ENCODE measurements around the gene FBXW4.

FBXW4 gene

GRCh38 chr10:101720606-101721230, 25.7 kb upstream of the FBXW4 start:
- Histone ChIP-seq H3K4me3 (ENCODE audit: insufficient read depth, low read depth, low read length, poor library complexity, severe bottlenecking) (no peak overlapping the region), H3K36me3 (ENCODE audit: control insufficient read depth, insufficient read depth, low read length) (no peaks in the 10 kb centered on the region), H3K27ac (ENCODE audit: insufficient read depth, low read length, poor library complexity, severe bottlenecking) (no peak overlapping the region), H3K9me3 (ENCODE audit: control insufficient read depth, low read length) (no peaks in the 10 kb centered on the region), H3K27me3 (replicated peaks; ENCODE audit: control insufficient read depth, insufficient read depth, low read length, poor library complexity, severe bottlenecking) (no peaks in the 10 kb centered on the region), H3K4me1 (ENCODE audit: control insufficient read depth, insufficient read depth, low read length, poor library complexity, severe bottlenecking) (no peaks in the 10 kb centered on the region)
- no peak for DNase-seq

DNA sequence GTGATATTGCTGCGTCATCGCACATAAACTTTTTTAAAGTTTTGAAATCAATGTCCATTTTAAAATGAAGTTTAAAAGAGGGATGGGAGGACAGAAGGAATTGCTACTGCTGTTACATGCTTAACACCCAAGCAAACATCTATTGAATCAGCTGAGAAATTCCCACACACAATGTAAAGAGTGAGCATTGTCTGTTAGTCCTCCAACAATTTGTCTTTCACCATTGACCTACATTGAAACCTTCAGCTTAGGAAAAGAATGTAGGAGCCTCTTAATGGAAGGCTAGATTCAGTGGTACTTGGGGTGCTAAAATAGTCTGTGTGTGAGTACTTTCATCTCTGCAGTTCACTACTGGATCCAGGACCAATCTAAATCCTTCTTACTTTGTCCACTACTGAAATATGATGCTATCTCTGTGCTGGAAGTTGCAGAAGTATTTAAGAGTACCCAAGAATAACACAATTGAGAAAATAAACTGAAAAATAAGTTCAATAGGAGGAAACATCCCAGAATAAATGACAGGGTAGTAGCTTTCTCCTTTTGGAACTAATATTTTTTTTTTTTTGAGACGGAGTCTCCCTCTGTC, 23.8 kb upstream of the FBXW4 start:
- DNase-seq: no peak
- no peaks in the 10 kb centered on the region for H3K36me3 ChIP-seq (ENCODE audit: control insufficient read depth, insufficient read depth, low read length)
- H3K27ac ChIP-seq (ENCODE audit: insufficient read depth, low read length, poor library complexity, severe bottlenecking): no peak overlapping the region
- H3K4me3 ChIP-seq (ENCODE audit: insufficient read depth, low read depth, low read length, poor library complexity, severe bottlenecking): no peak overlapping the region
- H3K9me3 ChIP-seq (ENCODE audit: control insufficient read depth, low read length): no peaks in the 10 kb centered on the region
- no peaks in the 10 kb centered on the region for H3K4me1 ChIP-seq (ENCODE audit: control insufficient read depth, insufficient read depth, low read length, poor library complexity, severe bottlenecking)
- no peaks in the 10 kb centered on the region for H3K27me3 ChIP-seq (replicated peaks; ENCODE audit: control insufficient read depth, insufficient read depth, low read length, poor library complexity, severe bottlenecking)

DNA sequence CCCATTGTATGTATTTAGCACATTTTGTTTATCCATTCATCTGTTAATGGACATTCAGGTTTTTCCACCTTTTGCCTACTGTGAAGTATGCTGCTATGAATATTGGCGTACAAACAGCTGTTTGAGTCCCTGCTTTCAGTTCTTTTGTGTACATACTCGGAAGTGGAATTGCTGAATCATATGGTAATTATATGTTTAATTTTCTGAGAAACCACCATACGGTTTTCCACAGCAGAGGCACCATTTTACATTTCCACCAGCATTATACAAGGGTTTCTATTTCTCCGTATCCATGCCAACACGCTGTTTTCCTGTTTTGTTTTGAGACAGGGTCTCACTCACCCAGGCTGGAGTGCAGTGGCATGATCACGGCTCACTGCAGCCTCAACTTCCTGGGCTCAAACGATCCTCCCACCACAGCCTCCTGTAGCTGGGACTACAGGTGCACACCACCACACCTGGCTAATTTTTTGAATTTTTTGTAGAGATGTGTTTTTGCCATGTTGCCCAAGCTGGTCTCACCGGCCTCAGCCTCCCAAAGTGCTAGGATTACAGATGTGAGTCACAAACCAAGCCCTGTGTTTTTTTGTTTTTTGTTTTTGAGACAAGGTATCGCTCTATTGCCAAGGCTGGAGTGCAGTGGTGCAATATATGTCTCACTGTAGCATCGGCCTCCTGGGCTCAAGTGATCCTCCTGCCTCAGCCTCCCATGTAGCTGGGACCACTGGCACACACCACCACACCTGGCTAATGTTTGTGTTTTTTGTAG, 22.1 kb upstream of the FBXW4 start:
- no peaks in the 10 kb centered on the region for H3K4me1 ChIP-seq (ENCODE audit: control insufficient read depth, insufficient read depth, low read length, poor library complexity, severe bottlenecking)
- H3K36me3 ChIP-seq (ENCODE audit: control insufficient read depth, insufficient read depth, low read length): no peaks in the 10 kb centered on the region
- no peak for DNase-seq
- no peaks in the 10 kb centered on the region for H3K27me3 ChIP-seq (replicated peaks; ENCODE audit: control insufficient read depth, insufficient read depth, low read length, poor library complexity, severe bottlenecking)
- H3K9me3 ChIP-seq (ENCODE audit: control insufficient read depth, low read length): no peaks in the 10 kb centered on the region
- no peak overlapping the region for H3K27ac ChIP-seq (ENCODE audit: insufficient read depth, low read length, poor library complexity, severe bottlenecking)
- no peak overlapping the region for H3K4me3 ChIP-seq (ENCODE audit: insufficient read depth, low read depth, low read length, poor library complexity, severe bottlenecking)

DNA sequence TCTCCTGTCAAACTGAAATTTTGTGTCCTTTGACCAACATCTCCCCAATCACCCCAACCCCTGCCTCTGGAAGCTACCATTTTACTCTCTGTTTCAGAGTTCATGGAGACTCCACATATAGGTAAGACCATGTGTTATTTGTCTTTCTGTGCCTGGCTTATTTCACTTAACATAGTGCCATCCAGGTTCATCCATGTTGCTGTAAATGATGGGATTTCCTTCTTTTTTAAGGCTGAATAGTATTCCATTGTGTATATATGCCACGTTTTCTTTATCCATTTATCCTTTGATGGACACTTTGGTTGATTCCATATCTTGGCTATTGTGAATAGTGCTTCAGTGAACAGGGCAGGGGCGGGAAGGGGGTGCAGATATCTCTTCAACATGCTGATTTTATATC, 18.0 kb upstream of the FBXW4 start:
- no peaks in the 10 kb centered on the region for H3K27me3 ChIP-seq (replicated peaks; ENCODE audit: control insufficient read depth, insufficient read depth, low read length, poor library complexity, severe bottlenecking)
- DNase-seq: no peak
- no peaks in the 10 kb centered on the region for H3K36me3 ChIP-seq (ENCODE audit: control insufficient read depth, insufficient read depth, low read length)
- H3K9me3 ChIP-seq (ENCODE audit: control insufficient read depth, low read length): no peaks in the 10 kb centered on the region
- H3K4me3 ChIP-seq (ENCODE audit: insufficient read depth, low read depth, low read length, poor library complexity, severe bottlenecking): no peak overlapping the region
- H3K27ac ChIP-seq (ENCODE audit: insufficient read depth, low read length, poor library complexity, severe bottlenecking): no peak overlapping the region
- H3K4me1 ChIP-seq (ENCODE audit: control insufficient read depth, insufficient read depth, low read length, poor library complexity, severe bottlenecking): no peaks in the 10 kb centered on the region

GRCh38 chr10:101710793-101711192, 15.8 kb upstream of the FBXW4 start:
- H3K36me3 ChIP-seq (ENCODE audit: control insufficient read depth, insufficient read depth, low read length): no peaks in the 10 kb centered on the region
- H3K4me3 ChIP-seq (ENCODE audit: insufficient read depth, low read depth, low read length, poor library complexity, severe bottlenecking): no peak overlapping the region
- DNase-seq: no peak
- no peaks in the 10 kb centered on the region for H3K4me1 ChIP-seq (ENCODE audit: control insufficient read depth, insufficient read depth, low read length, poor library complexity, severe bottlenecking)
- no peak overlapping the region for H3K27ac ChIP-seq (ENCODE audit: insufficient read depth, low read length, poor library complexity, severe bottlenecking)
- no peaks in the 10 kb centered on the region for H3K27me3 ChIP-seq (replicated peaks; ENCODE audit: control insufficient read depth, insufficient read depth, low read length, poor library complexity, severe bottlenecking)
- H3K9me3 ChIP-seq (ENCODE audit: control insufficient read depth, low read length): no peaks in the 10 kb centered on the region

DNA sequence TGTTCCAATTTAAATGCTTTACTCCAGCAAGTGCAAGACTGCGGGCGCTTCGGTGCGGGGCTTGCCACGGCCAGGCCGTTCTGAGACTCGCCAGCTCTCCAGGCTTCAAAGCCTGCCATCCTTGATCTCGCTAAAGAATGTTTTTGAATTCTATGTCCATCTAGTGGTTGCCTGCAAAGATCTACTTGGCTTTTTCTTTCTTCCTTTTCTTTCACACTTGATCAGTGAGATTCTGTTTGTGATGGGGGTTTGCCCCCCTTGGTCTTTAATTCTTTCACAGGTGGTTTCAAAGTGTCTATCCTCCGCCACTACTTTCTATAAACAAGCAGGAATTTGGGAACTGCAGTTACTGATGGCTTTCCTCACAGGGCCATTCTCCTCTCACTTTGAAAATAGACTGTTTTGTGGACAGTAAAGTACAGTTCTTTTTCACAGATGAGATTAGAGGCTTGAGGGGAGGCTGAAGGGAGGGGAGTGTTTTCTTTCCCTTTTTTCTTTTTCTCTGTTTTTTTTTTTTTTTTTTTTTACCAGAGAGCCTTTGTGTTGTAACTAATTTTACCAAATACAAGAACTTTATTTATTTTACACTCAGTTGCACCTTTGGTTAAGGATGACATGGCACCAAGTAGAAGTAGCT, 15.2 kb upstream of the FBXW4 start:
- H3K9me3 ChIP-seq (ENCODE audit: control insufficient read depth, low read length): no peaks in the 10 kb centered on the region
- no peaks in the 10 kb centered on the region for H3K36me3 ChIP-seq (ENCODE audit: control insufficient read depth, insufficient read depth, low read length)
- no peaks in the 10 kb centered on the region for H3K27me3 ChIP-seq (replicated peaks; ENCODE audit: control insufficient read depth, insufficient read depth, low read length, poor library complexity, severe bottlenecking)
- no peak overlapping the region for H3K4me3 ChIP-seq (ENCODE audit: insufficient read depth, low read depth, low read length, poor library complexity, severe bottlenecking)
- DNase-seq: no peak
- H3K27ac ChIP-seq (ENCODE audit: insufficient read depth, low read length, poor library complexity, severe bottlenecking): no peak overlapping the region
- H3K4me1 ChIP-seq (ENCODE audit: control insufficient read depth, insufficient read depth, low read length, poor library complexity, severe bottlenecking): no peaks in the 10 kb centered on the region

- Histone ChIP-seq H3K4me1 (ENCODE audit: control insufficient read depth, insufficient read depth, low read length, poor library complexity, severe bottlenecking) (no peaks in the 10 kb centered on the region), H3K36me3 (ENCODE audit: control insufficient read depth, insufficient read depth, low read length) (no peaks in the 10 kb centered on the region), H3K27me3 (replicated peaks; ENCODE audit: control insufficient read depth, insufficient read depth, low read length, poor library complexity, severe bottlenecking) (no peaks in the 10 kb centered on the region), H3K27ac (ENCODE audit: insufficient read depth, low read length, poor library complexity, severe bottlenecking) (no peak overlapping the region), H3K9me3 (ENCODE audit: control insufficient read depth, low read length) (no peaks in the 10 kb centered on the region), H3K4me3 (ENCODE audit: insufficient read depth, low read depth, low read length, poor library complexity, severe bottlenecking) (no peak overlapping the region)
- no peak for DNase-seq
Observed at GRCh38 chr10:101709359-101710058, 14.5 kb upstream of the FBXW4 start.

DNA sequence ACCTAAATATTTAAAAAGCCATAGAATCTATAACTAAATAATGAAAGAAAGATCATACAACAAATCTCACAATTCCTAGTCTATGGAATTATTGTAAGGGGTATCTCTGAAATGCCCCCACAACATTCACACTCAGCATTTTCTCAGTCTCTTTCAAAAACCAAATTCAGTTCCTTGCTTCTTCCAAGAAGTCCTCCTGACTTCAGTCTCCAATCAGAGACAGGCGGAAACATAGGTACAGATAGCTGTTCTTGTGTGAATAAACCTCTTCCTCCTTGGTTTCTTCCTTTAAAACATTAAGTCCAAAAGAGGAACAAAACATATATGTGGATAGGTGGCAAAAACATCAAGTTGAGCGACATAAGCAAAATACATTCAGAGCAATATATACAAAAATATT, 13.9 kb upstream of the FBXW4 start:
- H3K4me1 ChIP-seq (ENCODE audit: control insufficient read depth, insufficient read depth, low read length, poor library complexity, severe bottlenecking): no peaks in the 10 kb centered on the region
- DNase-seq: no peak
- H3K27ac ChIP-seq (ENCODE audit: insufficient read depth, low read length, poor library complexity, severe bottlenecking): no peak overlapping the region
- no peak overlapping the region for H3K4me3 ChIP-seq (ENCODE audit: insufficient read depth, low read depth, low read length, poor library complexity, severe bottlenecking)
- no peaks in the 10 kb centered on the region for H3K27me3 ChIP-seq (replicated peaks; ENCODE audit: control insufficient read depth, insufficient read depth, low read length, poor library complexity, severe bottlenecking)
- H3K9me3 ChIP-seq (ENCODE audit: control insufficient read depth, low read length): no peaks in the 10 kb centered on the region
- no peaks in the 10 kb centered on the region for H3K36me3 ChIP-seq (ENCODE audit: control insufficient read depth, insufficient read depth, low read length)

DNA sequence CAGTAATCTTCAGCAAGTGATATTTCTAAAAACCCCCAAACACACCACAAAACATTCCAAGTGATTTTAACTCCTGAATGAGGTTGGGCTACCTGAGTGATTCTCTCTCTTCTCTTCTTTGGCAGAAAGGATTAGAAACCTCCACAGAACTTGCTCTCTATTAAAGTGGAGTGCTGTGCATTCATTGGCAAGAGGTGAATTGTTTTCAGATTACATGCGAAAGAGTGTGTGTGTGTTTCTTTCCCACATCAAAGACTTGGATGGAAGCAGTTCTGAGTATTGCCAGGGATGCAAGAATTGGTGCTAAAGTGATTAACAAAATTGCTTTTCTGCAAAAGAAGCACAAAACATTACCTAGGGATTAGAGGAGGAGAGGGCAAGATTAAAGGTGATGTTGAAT, 13.1 kb upstream of the FBXW4 start:
- Histone ChIP-seq H3K9me3 (ENCODE audit: control insufficient read depth, low read length) (no peaks in the 10 kb centered on the region), H3K4me1 (ENCODE audit: control insufficient read depth, insufficient read depth, low read length, poor library complexity, severe bottlenecking) (no peaks in the 10 kb centered on the region), H3K36me3 (ENCODE audit: control insufficient read depth, insufficient read depth, low read length) (no peaks in the 10 kb centered on the region), H3K4me3 (ENCODE audit: insufficient read depth, low read depth, low read length, poor library complexity, severe bottlenecking) (no peak overlapping the region), H3K27ac (ENCODE audit: insufficient read depth, low read length, poor library complexity, severe bottlenecking) (no peak overlapping the region), H3K27me3 (replicated peaks; ENCODE audit: control insufficient read depth, insufficient read depth, low read length, poor library complexity, severe bottlenecking) (no peaks in the 10 kb centered on the region)
- DNase-seq: no peak
